DOHH2 (cell line): ENCODE data around the gene DYRK1A.

ENCODE experiments used
- CTCF ChIP-seq: fragments of 200-600 bp; sonication (generic); IDR thresholded peaks from one replicate; pipeline ENCODE4 v1.5.1; 2014; ENCODE audit warnings: antibody characterized with exemption, mild to moderate bottlenecking, low read depth, low read length; ENCODE audit not compliant: poor library complexity, severe bottlenecking
- EZH2phosphoT487 ChIP-seq: fragments of 200-600 bp; sonication (generic); IDR thresholded peaks from 2 replicates; pipeline ENCODE4 v1.6.1; 2017; ENCODE audit warnings: borderline replicate concordance, mild to moderate bottlenecking, antibody characterized with exemption, low read length, moderate library complexity, mixed read lengths

DNA sequence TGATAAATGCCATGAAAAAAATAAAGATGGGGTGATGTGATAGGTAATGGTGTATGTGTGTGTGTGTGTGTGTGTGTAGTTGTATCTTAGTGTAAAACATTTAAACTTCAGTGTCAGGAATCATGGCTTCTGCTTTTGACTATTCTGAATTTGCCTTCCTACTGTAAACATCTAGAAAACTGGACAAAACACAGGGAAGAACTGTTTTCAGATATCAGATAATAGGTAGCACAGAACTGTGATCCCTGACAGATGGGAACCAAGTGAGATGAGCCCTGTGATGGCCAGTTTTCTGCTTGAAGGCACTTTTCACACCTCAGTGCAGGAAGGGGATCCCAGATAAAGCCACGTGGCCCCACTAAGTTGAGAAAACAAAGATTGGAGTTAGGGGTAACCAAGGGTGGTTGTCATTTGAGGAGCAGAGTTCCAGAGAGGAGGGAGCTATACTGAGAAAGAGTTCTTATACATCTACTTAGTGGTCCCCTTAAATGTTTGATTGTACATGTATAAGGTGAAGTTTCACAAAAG lies 17.3 kb downstream of the DYRK1A start:
- no peak for TF ChIP-seq CTCF
- no peak for TF ChIP-seq EZH2phosphoT487
